DMS 273 (cell line): ENCODE data around the gene SLC38A8.

Experiments used
- DNase-seq: peaks from one replicate; lab custom pipeline; 2025; ENCODE audit not compliant: unreplicated experiment; lab: John Stamatoyannopoulos, UW

The SLC38A8 gene

GRCh38 chr16:84049403-84050060 lies 6.9 kb upstream of the SLC38A8 start:
- DNase-seq, result no peak

DNA sequence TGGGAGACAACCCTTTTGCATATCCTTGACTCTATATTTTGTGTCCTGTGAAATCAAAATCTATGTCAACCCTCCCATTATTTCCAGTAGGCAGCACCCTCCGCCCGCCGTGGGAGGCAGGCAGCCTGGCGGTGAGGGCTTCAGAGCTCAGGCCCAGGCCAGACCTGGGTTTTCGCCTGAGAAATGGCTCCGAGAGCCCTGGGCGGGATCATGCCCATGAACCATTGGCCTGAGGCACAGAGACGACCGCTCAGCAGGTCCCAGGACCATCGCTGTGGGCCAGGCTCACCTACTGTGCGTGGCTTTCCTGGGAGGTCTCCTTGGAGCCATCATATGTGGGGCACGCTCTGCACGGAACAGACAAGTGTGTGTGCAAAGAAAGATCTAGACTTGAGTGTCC lies 6.3 kb upstream of the SLC38A8 start:
- DNase-seq, result no peak

DNA sequence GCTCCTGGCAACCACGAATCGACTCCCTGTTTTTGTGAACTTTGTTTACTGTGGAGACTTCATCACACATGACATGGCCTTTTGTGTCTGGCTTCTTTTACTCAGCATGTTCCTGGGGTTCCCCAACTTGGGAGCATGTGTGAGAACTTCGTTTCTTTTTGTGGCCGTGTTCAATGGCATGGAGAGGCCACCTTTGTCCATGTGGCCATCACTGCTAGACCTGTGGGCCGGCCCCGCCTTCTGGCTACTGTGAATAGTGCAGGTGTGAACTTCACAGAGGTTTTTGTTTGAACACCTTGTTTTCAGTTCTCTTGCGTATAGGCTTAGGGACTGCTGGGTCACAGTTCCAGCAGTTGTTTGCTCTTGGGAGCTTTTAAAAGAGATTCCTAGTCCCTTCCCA lies 5.7 kb upstream of the SLC38A8 start:
- no peak for DNase-seq

DNA sequence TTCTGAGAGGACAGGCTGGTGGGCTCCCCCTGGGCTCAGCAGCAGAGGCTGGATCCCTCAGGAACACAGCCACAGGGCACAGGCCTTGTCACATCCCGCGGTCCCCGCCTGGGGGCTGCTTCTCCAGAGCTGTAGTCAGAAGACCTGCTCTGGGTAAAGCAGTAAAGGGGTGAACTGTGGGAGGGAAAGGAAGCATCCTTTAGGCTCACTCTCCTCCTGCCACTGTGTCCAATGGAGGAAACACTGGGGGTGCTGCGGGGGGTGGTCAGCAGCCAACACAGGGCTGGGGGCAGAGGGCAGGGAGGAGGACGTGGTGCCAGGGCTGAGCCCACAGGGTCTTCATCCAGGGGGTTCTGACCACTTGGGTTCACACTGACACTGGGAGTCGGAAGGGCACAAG lies 5.0 kb upstream of the SLC38A8 start:
- no peak for DNase-seq

- no peak for DNase-seq
Observed at GRCh38 chr16:84047206-84047605, 4.6 kb upstream of the SLC38A8 start.

DNA sequence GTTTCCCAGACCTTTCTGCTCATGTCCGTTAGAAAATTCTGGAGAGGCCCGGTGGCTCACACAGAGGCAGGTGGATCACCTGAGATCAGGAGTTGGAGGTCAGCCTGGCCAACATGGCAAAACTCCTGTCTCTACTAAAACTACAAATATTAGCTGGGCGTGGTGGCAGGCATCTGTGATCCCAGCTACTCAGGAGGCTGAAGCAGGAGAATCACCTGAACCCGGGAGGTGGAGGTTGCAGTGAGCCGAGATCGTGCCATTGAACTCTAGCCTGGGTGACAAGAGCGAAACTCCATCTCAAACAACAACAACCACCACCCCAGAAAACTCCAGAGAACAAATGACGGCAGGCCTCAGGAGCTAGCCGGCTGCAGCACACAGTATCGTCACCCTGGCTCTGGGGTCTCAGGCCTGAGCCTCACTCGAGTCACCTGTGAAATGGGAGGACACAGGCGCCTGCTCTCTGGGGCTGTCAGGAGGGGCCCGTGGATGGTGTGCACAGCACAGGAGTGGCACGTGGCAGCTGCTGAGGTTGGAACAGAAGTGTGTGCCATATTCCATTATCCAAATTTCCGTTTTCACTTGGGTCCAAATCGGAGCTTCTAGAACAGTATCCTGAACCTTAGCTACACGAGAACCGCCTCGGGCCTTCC lies 3.3 kb upstream of the SLC38A8 start:
- DNase-seq, result no peak

DNA sequence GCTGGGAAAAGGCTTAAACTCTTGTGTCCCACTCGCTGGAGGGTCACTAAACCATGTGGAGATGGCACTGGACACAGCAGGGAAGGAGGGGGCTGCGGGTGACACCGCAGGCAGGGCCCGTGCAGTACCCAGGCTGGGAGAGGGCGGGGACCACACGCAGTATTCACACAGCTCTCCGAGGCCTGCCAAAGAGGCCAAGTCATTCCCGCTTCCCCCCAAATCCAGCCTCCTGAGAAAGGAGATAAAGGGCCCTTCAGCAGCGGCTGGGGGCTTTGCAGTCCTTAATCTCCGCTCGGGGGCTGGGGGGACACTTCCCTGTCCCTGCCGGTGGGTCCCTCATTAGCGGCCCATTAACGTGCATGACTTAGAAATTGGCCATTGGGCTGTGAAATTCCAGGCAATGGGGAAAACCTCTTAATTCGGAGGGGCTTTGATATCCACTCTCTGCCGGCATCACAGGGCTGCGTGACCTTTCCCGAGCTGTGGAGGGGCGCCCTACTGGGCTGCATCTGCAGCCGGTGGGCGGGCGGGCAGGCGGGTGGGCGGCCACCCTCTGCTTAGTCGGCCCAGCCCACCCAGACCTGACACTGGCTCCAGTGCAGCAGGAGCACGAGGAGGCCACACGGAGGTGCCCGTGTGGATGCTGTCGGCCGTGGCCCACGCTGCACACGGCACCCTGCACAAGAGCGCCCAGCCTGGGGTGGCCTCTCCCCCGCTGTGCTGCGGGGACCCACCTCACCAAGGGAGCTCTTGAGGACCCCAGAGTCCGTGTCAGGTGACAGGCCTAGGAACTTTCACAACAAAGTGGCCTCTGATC lies 2.6 kb upstream of the SLC38A8 start:
- DNase-seq, result no peak

- DNase-seq, result peak; percentile 54
Observed at GRCh38 chr16:84044118-84044488, 1.5 kb upstream of the SLC38A8 start.

- no peak for DNase-seq
Observed at GRCh38 chr16:84043486-84044117, 1.0 kb upstream of the SLC38A8 start.

GRCh38 chr16:84042879-84043485 lies 387 bp upstream of the SLC38A8 start:
- no peak for DNase-seq

DNA sequence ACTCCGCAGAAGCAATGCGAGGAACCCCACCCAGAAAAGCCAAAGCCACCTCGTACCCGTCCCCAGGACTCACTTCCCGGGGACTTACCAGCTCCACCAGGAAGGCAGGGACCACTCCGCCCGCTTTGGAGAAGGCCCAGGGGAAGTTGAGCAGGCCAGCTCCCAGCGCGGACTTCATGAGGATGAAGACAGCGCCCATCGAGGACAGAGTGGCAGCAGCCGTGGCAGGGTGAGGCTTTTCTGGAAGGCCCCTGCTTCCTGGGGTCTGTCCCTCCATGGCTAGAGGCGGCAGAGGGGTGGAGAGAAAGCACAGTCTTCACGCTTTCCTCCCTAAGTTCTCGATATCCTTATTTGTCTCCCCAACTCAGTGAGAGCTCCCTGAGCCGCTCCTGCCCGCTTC lies 714 bp downstream of the SLC38A8 start:
- DNase-seq, result no peak

- DNase-seq, result peak; percentile 83
Observed at GRCh38 chr16:84040823-84041820, 1.5 kb downstream of the SLC38A8 start.

- no peak for DNase-seq
Observed at GRCh38 chr16:84040226-84040822, 2.3 kb downstream of the SLC38A8 start.

DNA sequence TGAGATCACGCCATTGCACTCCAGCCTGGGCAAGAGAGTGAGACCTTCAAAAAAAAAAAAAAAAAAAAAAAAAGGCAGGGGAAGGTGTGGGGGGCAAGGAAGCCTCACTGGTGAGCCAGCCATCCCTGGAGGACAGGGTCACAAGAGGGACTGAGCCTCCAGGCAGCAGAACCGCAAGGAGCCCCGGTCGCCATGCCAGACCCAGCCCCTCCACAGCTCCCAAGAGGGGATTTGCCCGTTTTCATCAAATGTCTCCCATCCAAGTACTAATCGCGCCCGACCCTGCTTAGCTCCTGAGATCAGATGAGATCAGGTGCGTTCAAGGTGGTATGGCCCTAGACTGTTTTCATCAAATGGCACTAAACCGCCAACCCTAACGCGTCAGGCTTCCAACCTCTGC lies 2.9 kb downstream of the SLC38A8 start:
- no peak for DNase-seq

DNA sequence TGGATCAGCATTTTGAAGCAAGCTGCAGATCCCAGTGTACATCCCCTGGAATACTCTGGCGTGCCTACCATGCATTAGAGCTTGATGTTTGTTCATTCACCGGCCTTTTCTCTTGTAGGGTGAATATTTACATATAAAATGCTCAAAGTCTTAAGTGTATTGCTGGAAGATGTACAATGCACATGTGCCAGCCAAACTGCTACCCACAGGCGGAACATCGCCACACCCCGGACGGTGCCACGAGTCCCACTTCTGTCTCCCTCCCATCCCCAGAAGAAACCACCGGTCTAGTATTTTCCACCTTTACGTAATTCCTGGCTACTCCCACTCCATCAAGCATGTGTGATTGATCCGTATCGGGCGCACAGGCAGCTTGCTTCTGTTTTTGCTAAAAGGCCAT lies 4.1 kb downstream of the SLC38A8 start:
- DNase-seq, result no peak

GRCh38 chr16:84036982-84037425 lies 5.6 kb downstream of the SLC38A8 start:
- DNase-seq, result peak; percentile 58

- DNase-seq, result no peak
Observed at GRCh38 chr16:84036131-84036530, 6.5 kb downstream of the SLC38A8 start.

- DNase-seq, result no peak
Observed at GRCh38 chr16:84034516-84034915, 8.1 kb downstream of the SLC38A8 start.
